Motor neuron (in vitro differentiated cells): ENCODE results near the gene SMKR1. TPM values are rescaled to one million over a fixed set of nuclear protein-coding genes. Genes with fewer than 3 reads are reported as not detected.

Source experiments
- ATAC-seq, 8 experiments: fragments of 200-7000 bp; cut with Tn5 transposase; replicated peaks in 6 of 8; 2 replicates each; pipeline ENCODE4 v1.8.0; 2021; ENCODE audit warnings: mild to moderate bottlenecking in 8 of 8, moderate library complexity in 8 of 8
- H3K27ac ChIP-seq, 2 donors: fragments of 250-450 bp; sonication (Bioruptor Pico); 2 replicates each; pipeline ENCODE4 v1.9.0; 2021; ENCODE audit warnings: antibody characterized with exemption in 2 of 2, mild to moderate bottlenecking in 2 of 2, moderate library complexity in 1 of 2
- H3K4me1 ChIP-seq, 2 donors: fragments of 250-450 bp; sonication (Bioruptor Pico); replicated peaks in 1 of 2; 2 replicates each; pipeline ENCODE4 v1.6.1; 2021; ENCODE audit warnings: antibody characterized with exemption in 2 of 2, mild to moderate bottlenecking in 2 of 2, moderate library complexity in 1 of 2
- H3K4me3 ChIP-seq, 5 donors: fragments of 250-450 bp; sonication (Bioruptor Pico); 2 replicates each; pipeline ENCODE4 v1.9.0; 2021; ENCODE audit warnings: antibody characterized with exemption in 5 of 5, mild to moderate bottlenecking in 5 of 5, moderate library complexity in 4 of 5
- WGBS, 10 experiments: fragments of 450-650 bp; shearing (Covaris generic); methylation state at CpG; one replicate each; pipeline ENCODE4 v1.0.0; 2022; 5-methylcytosine and 5-hydroxymethylcytosine counted together
- in situ Hi-C, 9 experiments: fragments of 400-800 bp; cut with MboI; loops; one replicate each; pipeline ENCODE4 v1.15.0; 2021; ENCODE audit warnings: low sequenced_read_pairs in 9 of 9, low pct_unique_long_range_greater_than_20kb in 2 of 9; ENCODE audit not compliant: unreplicated experiment in 9 of 9
- total RNA-seq, 8 experiments: library from RNA; unstranded; fragments of 300-600 nt; gene quantifications; 2 replicates each; pipeline versions ENCODE4 v1.2.3 to v1.2.4, GENCODE V29; 2022

Gene SMKR1
- total RNA-seq, 8 experiments from 2014 or later = 1.6 to 6.8 (median 3.6) TPM

- H3K27ac ChIP-seq = no peak overlapping the region
Measured at GRCh38 chr7:129535896-129536295, 33.6 kb downstream of the SMKR1 start.

GRCh38 chr7:129536323-129536722 lies 34.0 kb downstream of the SMKR1 start:
- Histone ChIP-seq H3K4me1 (peaks cover 0 to 5% of the 10 kb centered on the region in 2 donors), H3K27ac (no peak overlapping the region), H3K4me3 (no peak overlapping the region)
- 71 to 100% (median 81%) methylated on average over 3 to 9 of the region's 9 CpGs; no CpG with 5 or more reads in 1 of the 10 experiments for WGBS, 10 experiments
- peak in 2 of 8 experiments; percentile 18 to 19 for ATAC-seq
- in situ Hi-C loops = no loop called here

More at GRCh38 chr7:129535896-129536295, 33.6 kb downstream of the SMKR1 start:
- in situ Hi-C loops = no loop called here
- Histone ChIP-seq H3K4me1 (peaks cover 0 to 5% of the 10 kb centered on the region in 2 donors), H3K4me3 (no peak overlapping the region)
- 40 to 100% (median 73%) methylated on average over 1 to 5 of the region's 5 CpGs; no CpG with 5 or more reads in 4 of the 10 experiments for WGBS, 10 experiments
- no peak for ATAC-seq

- Histone ChIP-seq H3K4me3 (no peak overlapping the region), H3K27ac (no peak overlapping the region), H3K4me1 (peaks cover 0 to 5% of the 10 kb centered on the region in 2 donors)
- in situ Hi-C loops = no loop called here
- no peak for ATAC-seq
Measured at GRCh38 chr7:129538790-129539189, 36.5 kb downstream of the SMKR1 start.

GRCh38 chr7:129540340-129540739 lies 38.0 kb downstream of the SMKR1 start:
- Histone ChIP-seq H3K4me1 (peaks cover 0 to 5% of the 10 kb centered on the region in 2 donors), H3K27ac (no peak overlapping the region), H3K4me3 (no peak overlapping the region)
- in situ Hi-C loops = no loop called here
- WGBS, 10 experiments = 56 to 81% (median 75%) methylated on average over 1 to 5 of the region's 10 CpGs; no CpG with 5 or more reads in 4 of the 10 experiments
- no peak for ATAC-seq

- no peak overlapping the region for H3K27ac ChIP-seq
- in situ Hi-C loops = no loop called here
- 38 to 92% (median 75%) methylated on average over 1 to 5 of the region's 5 CpGs for WGBS, 10 experiments
- H3K4me3 ChIP-seq = no peak overlapping the region
- no peak for ATAC-seq
- H3K4me1 ChIP-seq = no peaks in the 10 kb centered on the region
Measured at GRCh38 chr7:129544700-129545099, 42.4 kb downstream of the SMKR1 start.

GRCh38 chr7:129550693-129551360 lies 48.5 kb downstream of the SMKR1 start:
- H3K4me1 ChIP-seq = no peaks in the 10 kb centered on the region
- no peak overlapping the region for H3K27ac ChIP-seq
- peak in 3 of 8 experiments; percentile 94 to 97 (median 96) for ATAC-seq
- H3K4me3 ChIP-seq = no peak overlapping the region
- WGBS, 10 experiments = 0 to 89% (median 36%) methylated on average over 1 to 12 of the region's 13 CpGs; no CpG with 5 or more reads in 3 of the 10 experiments
- in situ Hi-C loops = no loop called here

- Histone ChIP-seq H3K4me3 (no peak overlapping the region), H3K4me1 (no peaks in the 10 kb centered on the region), H3K27ac (no peak overlapping the region)
- 18 to 100% (median 53%) methylated on average over 1 to 12 of the region's 13 CpGs for WGBS, 10 experiments
- in situ Hi-C loops = no loop called here
- peak in 5 of 8 experiments; percentile 4 to 68 (median 26) for ATAC-seq
Measured at GRCh38 chr7:129553899-129554461, 51.6 kb downstream of the SMKR1 start.

- Histone ChIP-seq H3K4me1 (no peaks in the 10 kb centered on the region), H3K27ac (no peak overlapping the region), H3K4me3 (no peak overlapping the region)
- in situ Hi-C loops = no loop called here
- 0 to 71% (median 64%) methylated on average over 2 to 3 of the region's 8 CpGs; no CpG with 5 or more reads in 3 of the 10 experiments for WGBS, 10 experiments
- peak in 2 of 8 experiments; percentile 10 to 67 for ATAC-seq
Measured at GRCh38 chr7:129556607-129557133, 54.3 kb downstream of the SMKR1 start.

GRCh38 chr7:129557686-129558481 lies 55.6 kb downstream of the SMKR1 start:
- in situ Hi-C loops = no loop called here
- Histone ChIP-seq H3K4me1 (no peaks in the 10 kb centered on the region), H3K4me3 (no peak overlapping the region), H3K27ac (no peak overlapping the region)
- peak in 1 of 8 experiments; percentile 38 for ATAC-seq
- 29 to 90% (median 71%) methylated on average over 1 to 7 of the region's 11 CpGs; no CpG with 5 or more reads in 1 of the 10 experiments for WGBS, 10 experiments

GRCh38 chr7:129559564-129559963 lies 57.2 kb downstream of the SMKR1 start:
- 20 to 100% (median 72%) methylated on average over 1 to 5 of the region's 8 CpGs; no CpG with 5 or more reads in 3 of the 10 experiments for WGBS, 10 experiments
- in situ Hi-C loops = no loop called here
- Histone ChIP-seq H3K27ac (no peak overlapping the region), H3K4me3 (no peak overlapping the region), H3K4me1 (no peaks in the 10 kb centered on the region)
- no peak for ATAC-seq

GRCh38 chr7:129560831-129561230 lies 58.5 kb downstream of the SMKR1 start:
- 30 to 100% (median 72%) methylated on average over 1 to 5 of the region's 5 CpGs; no CpG with 5 or more reads in 2 of the 10 experiments for WGBS, 10 experiments
- no peak overlapping the region for H3K27ac ChIP-seq
- in situ Hi-C loops = no loop called here
- H3K4me3 ChIP-seq = no peak overlapping the region
- no peaks in the 10 kb centered on the region for H3K4me1 ChIP-seq
- ATAC-seq = no peak

- 45 to 100% (median 69%) methylated on average over 1 to 8 of the region's 12 CpGs; no CpG with 5 or more reads in 1 of the 10 experiments for whole genome bisulfite sequencing, 10 experiments
- in situ Hi-C loops = no loop called here
- Histone ChIP-seq H3K4me1 (no peaks in the 10 kb centered on the region), H3K27ac (no peak overlapping the region), H3K4me3 (no peak overlapping the region)
- no peak for ATAC-seq
Measured at GRCh38 chr7:129561677-129562359, 59.5 kb downstream of the SMKR1 start.
